Lower leg skin (tissue), 4 donors: Measurements from ENCODE around the gene WNK2. TPM values are rescaled to one million over a fixed set of nuclear protein-coding genes. Genes with fewer than 3 reads are reported as not detected.

Source experiments
- DNase-seq, 2 donors: peaks; one replicate each; pipeline ENCODE4 v3.0.0-alpha.2; 2019; ENCODE audit warnings: low spot score in 2 of 2
- H3K4me3 ChIP-seq: fragments of 200-600 bp; sonication (generic); 2 replicates; pipeline ENCODE4 v1.5.1; 2017; ENCODE audit warnings: mild to moderate bottlenecking, low read depth; ENCODE audit not compliant: poor library complexity, severe bottlenecking
- CTCF ChIP-seq, 3 donors: fragments of 450-650 bp; IDR thresholded peaks; one replicate each; pipeline ENCODE4 v1.5.1; 2016; ENCODE audit warnings: antibody characterized with exemption in 3 of 3, mild to moderate bottlenecking in 3 of 3, moderate library complexity in 2 of 3
- POLR2A ChIP-seq, 2 donors: fragments of 450-650 bp; IDR thresholded peaks; one replicate each; pipeline ENCODE4 v1.6.1; 2016 to 2017; ENCODE audit warnings: antibody characterized with exemption in 2 of 2, mild to moderate bottlenecking in 1 of 2, moderate library complexity in 1 of 2
- WGBS, 2 donors: methylation state at CpG; one replicate each; pipeline ENCODE4 v1.1.5; 2018; 5-methylcytosine and 5-hydroxymethylcytosine counted together
- intact Hi-C: fragments of 100-400 bp; cut with DNase I; formaldehyde crosslinking; loops from one replicate; pipeline ENCODE4 v1.15.0; 2023; ENCODE audit warnings: low total_unique reads
- total RNA-seq, 4 donors: library from RNA; depleted of rRNA; stranded (reverse); fragments of >200 nt; gene quantifications; one replicate each; pipeline ENCODE4 v1.1.0, GENCODE V29; 2016

The WNK2 gene
- total RNA-seq, 4 donors from 2014 or later = 35.3 to 53.6 (median 42.6) TPM

- TF ChIP-seq CTCF (IDR thresholded peaks at IDR 0.05) = no peak
- TF ChIP-seq POLR2A (IDR thresholded peaks at IDR 0.05) = no peak
- intact Hi-C loops = loop anchor here (10.0 kb wide), 1 partner anchor 797 kb away; no protein-coding TSS in a partner anchor
- WGBS, 2 donors = 71 to 73% methylated on average over 4 of the region's 4 CpGs
- no peak for DNase-seq
- no peak overlapping the region for H3K4me3 ChIP-seq
Measured at GRCh38 chr9:93167838-93168237, 16.1 kb upstream of the WNK2 start.

- H3K4me3 ChIP-seq = no peak overlapping the region
- TF ChIP-seq POLR2A (IDR thresholded peaks at IDR 0.05) (no peak), CTCF (IDR thresholded peaks at IDR 0.05) (no peak)
- WGBS, 2 donors = 88 to 91% methylated on average over 5 of the region's 5 CpGs
- intact Hi-C loops = loop anchor here (10.0 kb wide), 1 partner anchor 796 kb away; no protein-coding TSS in a partner anchor
- DNase-seq = no peak
Measured at GRCh38 chr9:93168581-93168980, 15.4 kb upstream of the WNK2 start.

GRCh38 chr9:93169444-93169843, 14.5 kb upstream of the WNK2 start:
- H3K4me3 ChIP-seq = no peak overlapping the region
- WGBS, 2 donors = 100% methylated on average over 1 of the region's 1 CpG
- intact Hi-C loops = loop anchor here (10.0 kb wide), 1 partner anchor 795 kb away; no protein-coding TSS in a partner anchor
- no peak for TF ChIP-seq CTCF (IDR thresholded peaks at IDR 0.05)
- TF ChIP-seq POLR2A (IDR thresholded peaks at IDR 0.05) = no peak
- DNase-seq = no peak

GRCh38 chr9:93170571-93170970, 13.4 kb upstream of the WNK2 start:
- DNase-seq = no peak
- intact Hi-C loops = no loop called here
- WGBS, 2 donors = 73 to 79% methylated on average over 8 of the region's 8 CpGs
- TF ChIP-seq CTCF (IDR thresholded peaks at IDR 0.05) = no peak
- no peak for TF ChIP-seq POLR2A (IDR thresholded peaks at IDR 0.05)
- no peak overlapping the region for H3K4me3 ChIP-seq

GRCh38 chr9:93171261-93171990, 12.5 kb upstream of the WNK2 start:
- intact Hi-C loops = no loop called here
- WGBS, 2 donors = 92 to 93% methylated on average over 6 to 7 of the region's 8 CpGs
- no peak overlapping the region for H3K4me3 ChIP-seq
- TF ChIP-seq CTCF (IDR thresholded peaks at IDR 0.05) (no peak), POLR2A (IDR thresholded peaks at IDR 0.05) (no peak)
- no peak for DNase-seq
